ENCODE results near the gene KIAA0319L.

Gene KIAA0319L

GRCh38 chr1:35544976-35545375, 12.2 kb downstream of the KIAA0319L start:
- TF ChIP-seq CTCF (conservative IDR thresholded peaks at IDR 0.05; ENCODE audit: low read depth, low read length) = peak; percentile 41
- no peak overlapping the region for H3K4me3 ChIP-seq (ENCODE audit: low read length)
- DNase-seq (ENCODE audit: low read depth) = peak; percentile 40

- no peak for TF ChIP-seq CTCF (conservative IDR thresholded peaks at IDR 0.05; ENCODE audit: low read depth, low read length)
- no peak for DNase-seq (ENCODE audit: low read depth)
- no peak overlapping the region for H3K4me3 ChIP-seq (ENCODE audit: low read length)
Measured at GRCh38 chr1:35539824-35540261, 17.4 kb downstream of the KIAA0319L start.

DNA sequence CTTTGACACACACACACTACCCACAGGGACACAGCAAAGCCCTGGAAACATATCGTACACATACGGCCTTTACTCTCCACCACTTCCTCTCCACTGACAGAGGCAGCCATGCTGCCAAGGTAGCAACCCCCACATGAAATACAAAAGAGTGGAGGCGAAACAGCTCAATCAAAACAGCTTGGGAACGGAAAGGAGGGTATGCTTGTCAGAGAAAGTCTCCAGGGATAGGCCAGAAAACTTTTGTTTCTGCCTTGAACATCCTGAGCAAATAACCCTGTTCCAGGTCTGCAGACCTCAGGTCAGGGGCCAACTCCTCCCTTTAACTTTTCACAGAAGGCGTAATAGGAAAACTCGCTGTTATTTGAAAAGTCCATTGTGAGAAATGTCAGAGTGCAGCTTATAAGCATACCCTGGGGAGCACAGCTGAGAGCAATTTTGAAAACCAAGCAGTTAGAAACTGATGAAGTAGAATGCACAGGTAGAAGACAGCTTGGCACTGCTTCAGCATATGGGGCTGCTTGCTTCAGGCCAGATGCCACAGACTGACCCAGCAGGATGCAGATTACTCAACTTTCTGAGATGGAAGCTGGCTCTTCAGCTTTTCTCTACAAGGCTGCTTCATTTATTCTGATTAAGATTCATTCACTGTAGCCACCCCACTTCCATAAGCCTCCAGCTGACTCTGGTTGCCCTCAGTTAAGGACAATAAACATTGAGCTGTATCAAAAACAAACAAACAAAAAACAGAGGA, 18.0 kb downstream of the KIAA0319L start:
- no peak for TF ChIP-seq CTCF (conservative IDR thresholded peaks at IDR 0.05; ENCODE audit: low read depth, low read length)
- H3K4me3 ChIP-seq (ENCODE audit: low read length) = no peak overlapping the region
- DNase-seq (ENCODE audit: low read depth) = no peak

GRCh38 chr1:35537806-35538205, 19.4 kb downstream of the KIAA0319L start:
- no peak for DNase-seq (ENCODE audit: low read depth)
- no peak overlapping the region for H3K4me3 ChIP-seq (ENCODE audit: low read length)
- no peak for TF ChIP-seq CTCF (conservative IDR thresholded peaks at IDR 0.05; ENCODE audit: low read depth, low read length)

GRCh38 chr1:35536556-35537162, 20.5 kb downstream of the KIAA0319L start:
- no peak for TF ChIP-seq CTCF (conservative IDR thresholded peaks at IDR 0.05; ENCODE audit: low read depth, low read length)
- peak; percentile 58 for DNase-seq (ENCODE audit: low read depth)
- no peak overlapping the region for H3K4me3 ChIP-seq (ENCODE audit: low read length)

- no peak overlapping the region for H3K4me3 ChIP-seq (ENCODE audit: low read length)
- TF ChIP-seq CTCF (conservative IDR thresholded peaks at IDR 0.05; ENCODE audit: low read depth, low read length) = no peak
- no peak for DNase-seq (ENCODE audit: low read depth)
Measured at GRCh38 chr1:35535243-35535642, 22.0 kb downstream of the KIAA0319L start.

GRCh38 chr1:35533586-35533985, 23.6 kb downstream of the KIAA0319L start:
- DNase-seq (ENCODE audit: low read depth) = no peak
- no peak for TF ChIP-seq CTCF (conservative IDR thresholded peaks at IDR 0.05; ENCODE audit: low read depth, low read length)
- no peak overlapping the region for H3K4me3 ChIP-seq (ENCODE audit: low read length)
